IMR-90 (cell line): Measurements from ENCODE around the gene HES7. TPM values are rescaled to one million over a fixed set of nuclear protein-coding genes. Genes with fewer than 3 reads are reported as not detected.

Experiments
- ATAC-seq: fragments of 200-7000 bp; cut with Tn5 transposase; 2 replicates; pipeline ENCODE4 v1.9.1; 2020; ENCODE audit warnings: low read depth, mild to moderate bottlenecking, moderate library complexity
- BruUV-seq: library from RNA; stranded (reverse); fragments of 400-500 nt; replicated peaks from 2 replicates; lab custom pipeline; 2021; lab: Mats Ljungman, UMichigan
- CTCF ChIA-PET: fragments of 300-600 bp; formaldehyde crosslinking; extraction: SDS; loops from one replicate; lab custom pipeline; 2021; ENCODE audit warnings: antibody characterized with exemption; lab: Yijun Ruan, JAX
- POLR2A ChIA-PET: fragments of 300-600 bp; sonication (Branson Sonifier 250); formaldehyde crosslinking; loops from one replicate; lab custom pipeline; 2022; ENCODE audit warnings: antibody characterized with exemption; ENCODE audit not compliant: unreplicated experiment; lab: Charles Lee
- DNase-seq: peaks from one replicate; pipeline ENCODE4 v3.0.0; 2013
- H2AFZ ChIP-seq: replicated peaks from 2 replicates; pipeline ENCODE3; 2013; ENCODE audit warnings: low read length, mild to moderate bottlenecking; ENCODE audit not compliant: poor library complexity
- H2AK5ac ChIP-seq: 2 replicates; pipeline ENCODE4 v1.6.1; 2013; ENCODE audit warnings: low read depth, low read length, inconsistent platforms
- H2AK9ac ChIP-seq: replicated peaks from 2 replicates; pipeline ENCODE3; 2013; ENCODE audit warnings: mild to moderate bottlenecking, low read depth, low read length, moderate library complexity; ENCODE audit not compliant: poor library complexity
- H2BK120ac ChIP-seq: 2 replicates; pipeline ENCODE4 v1.6.1; 2013; ENCODE audit warnings: low read depth, low read length, inconsistent platforms
- H2BK15ac ChIP-seq: 3 replicates; pipeline ENCODE4 v1.6.1; 2013; ENCODE audit warnings: low read depth, low read length, inconsistent platforms
- H2BK20ac ChIP-seq: 2 replicates; pipeline ENCODE4 v1.6.1; 2013; ENCODE audit warnings: low read depth, mild to moderate bottlenecking, inconsistent platforms, low read length, moderate library complexity
- H2BK5ac ChIP-seq: 2 replicates; pipeline ENCODE4 v1.6.1; 2013; ENCODE audit warnings: mild to moderate bottlenecking, low read depth, low read length, inconsistent platforms; ENCODE audit not compliant: poor library complexity, severe bottlenecking
- H3K14ac ChIP-seq: replicated peaks from 2 replicates; pipeline ENCODE4 v1.6.1; 2013; ENCODE audit warnings: low read depth, low read length, inconsistent platforms
- H3K18ac ChIP-seq: 2 replicates; pipeline ENCODE4 v1.6.1; 2013; ENCODE audit warnings: low read depth, low read length, control low read depth
- H3K23ac ChIP-seq: 2 replicates; pipeline ENCODE4 v1.6.1; 2013; ENCODE audit warnings: low read depth, low read length, inconsistent platforms
- H3K27ac ChIP-seq: 2 replicates; pipeline ENCODE4 v1.5.1; 2013; ENCODE audit warnings: mild to moderate bottlenecking, control low read depth, low read length; ENCODE audit not compliant: insufficient read depth
- H3K27me3 ChIP-seq: 2 replicates; pipeline ENCODE4 v1.6.1; 2013; ENCODE audit warnings: low read length; ENCODE audit not compliant: control insufficient read depth, insufficient read depth
- H3K36me3 ChIP-seq: 2 replicates; pipeline ENCODE4 v1.6.1; 2013; ENCODE audit warnings: low read length, mixed read lengths; ENCODE audit not compliant: control insufficient read depth, insufficient read depth
- H3K4ac ChIP-seq: 2 replicates; pipeline ENCODE4 v1.6.1; 2013; ENCODE audit warnings: low read depth, low read length, inconsistent platforms
- H3K4me1 ChIP-seq: 2 replicates; pipeline ENCODE4 v1.6.1; 2013; ENCODE audit warnings: low read length, mixed read lengths; ENCODE audit not compliant: control insufficient read depth, insufficient read depth
- H3K4me2 ChIP-seq: 2 replicates; pipeline ENCODE4 v1.6.1; 2013; ENCODE audit warnings: low read depth, mild to moderate bottlenecking, control low read depth, low read length, moderate library complexity
- H3K4me3 ChIP-seq: 2 replicates; pipeline ENCODE4 v1.5.1; 2013; ENCODE audit warnings: low read depth, mild to moderate bottlenecking, control low read depth, low read length, moderate library complexity; ENCODE audit not compliant: insufficient read depth
- H3K56ac ChIP-seq: 2 replicates; pipeline ENCODE4 v1.6.1; 2013; ENCODE audit warnings: low read length, inconsistent platforms; ENCODE audit not compliant: insufficient read depth; ENCODE audit errors: extremely low read depth
- H3K79me1 ChIP-seq, 2 experiments: 2 replicates each; pipeline ENCODE4 v1.6.1; 2013; ENCODE audit warnings: low read length in 2 of 2, inconsistent platforms in 1 of 2, low read depth in 1 of 2
- H3K9ac ChIP-seq: 2 replicates; pipeline ENCODE4 v1.6.1; 2013; ENCODE audit warnings: low read depth, low read length, control low read depth
- H3K9me1 ChIP-seq: 2 replicates; pipeline ENCODE4 v1.6.1; 2013; ENCODE audit warnings: low read length, inconsistent platforms; ENCODE audit not compliant: insufficient read depth
- H3K9me3 ChIP-seq: 2 replicates; pipeline ENCODE4 v1.6.1; 2013; ENCODE audit warnings: low read length; ENCODE audit not compliant: control insufficient read depth, insufficient read depth
- H4K20me1 ChIP-seq: 2 replicates; pipeline ENCODE4 v1.6.1; 2013; ENCODE audit warnings: low read length, inconsistent platforms; ENCODE audit not compliant: insufficient read depth
- H4K5ac ChIP-seq: 2 replicates; pipeline ENCODE4 v1.6.1; 2013; ENCODE audit warnings: mild to moderate bottlenecking, low read depth, low read length, control low read depth
- H4K8ac ChIP-seq, 2 experiments: 2 replicates each; pipeline ENCODE4 v1.6.1; 2013; ENCODE audit warnings: low read depth in 2 of 2, low read length in 2 of 2, control low read depth in 1 of 2, inconsistent platforms in 1 of 2
- H4K91ac ChIP-seq: 2 replicates; pipeline ENCODE4 v1.6.1; 2013; ENCODE audit warnings: low read depth, low read length, inconsistent platforms; ENCODE audit not compliant: insufficient read depth
- BHLHE40 ChIP-seq: fragments of 150-350 bp; IDR thresholded peaks from 2 replicates; pipeline ENCODE4 v1.6.1; 2016; ENCODE audit warnings: mild to moderate bottlenecking, low read depth, low read length
- SMC3 ChIP-seq: fragments of 150-350 bp; IDR thresholded peaks from 2 replicates; pipeline ENCODE4 v1.6.1; 2016; ENCODE audit warnings: low read depth, mild to moderate bottlenecking, antibody characterized with exemption, low read length, moderate library complexity
- WGBS, 2 experiments: methylation state at CpG; one replicate each; pipeline versions ENCODE4 v1.1.5 to v1.1.7; 2013; ENCODE audit warnings: missing lambda C conversion rate in 2 of 2; ENCODE audit not compliant: insufficient read length in 1 of 2; ENCODE audit errors: extremely low coverage in 2 of 2; 5-methylcytosine and 5-hydroxymethylcytosine counted together
- dilution Hi-C: fragments of 300-500 bp; cut with HindIII; formaldehyde crosslinking; loops from one replicate; pipeline ENCODE4 v1.14.3; 2018; ENCODE audit warnings: low sequenced_read_pairs; ENCODE audit not compliant: unreplicated experiment
- in situ Hi-C: fragments of 300-500 bp; cut with MboI; formaldehyde crosslinking; loops from 3 replicates; pipeline ENCODE4 v1.14.3; 2019; ENCODE audit warnings: low sequenced_read_pairs, inconsistent platforms, mixed read lengths
- intact Hi-C: fragments of 100-400 bp; cut with micrococcal nuclease; formaldehyde crosslinking; loops from 2 replicates; pipeline ENCODE4 v1.10.0; 2022
- polyA plus RNA-seq, 3 experiments: library from polyadenylated mRNA; depleted of rRNA; stranded (reverse); fragments of >200 nt; gene quantifications; 2 replicates each; pipeline ENCODE4 v1.2.3, GENCODE V29; 2012; ENCODE audit warnings: low replicate concordance in 1 of 3
- total RNA-seq: library from RNA; depleted of rRNA; stranded (reverse); fragments of >200 nt; gene quantifications from 2 replicates; pipeline ENCODE4 v1.2.3, GENCODE V29; 2012
- TF ChIP-seq, protein P1 (sequence below): conservative IDR thresholded peaks from 2 replicates; pipeline ENCODE4 v1.5.1; 2012; ENCODE audit warnings: mild to moderate bottlenecking, low read depth, low read length, improper control_type of control experiment

HES7 gene
- total and polyA plus RNA-seq, 2 of the 4 experiments (the other 2 are of a cell fraction): 0.43 TPM; not detected in 1

DNA sequence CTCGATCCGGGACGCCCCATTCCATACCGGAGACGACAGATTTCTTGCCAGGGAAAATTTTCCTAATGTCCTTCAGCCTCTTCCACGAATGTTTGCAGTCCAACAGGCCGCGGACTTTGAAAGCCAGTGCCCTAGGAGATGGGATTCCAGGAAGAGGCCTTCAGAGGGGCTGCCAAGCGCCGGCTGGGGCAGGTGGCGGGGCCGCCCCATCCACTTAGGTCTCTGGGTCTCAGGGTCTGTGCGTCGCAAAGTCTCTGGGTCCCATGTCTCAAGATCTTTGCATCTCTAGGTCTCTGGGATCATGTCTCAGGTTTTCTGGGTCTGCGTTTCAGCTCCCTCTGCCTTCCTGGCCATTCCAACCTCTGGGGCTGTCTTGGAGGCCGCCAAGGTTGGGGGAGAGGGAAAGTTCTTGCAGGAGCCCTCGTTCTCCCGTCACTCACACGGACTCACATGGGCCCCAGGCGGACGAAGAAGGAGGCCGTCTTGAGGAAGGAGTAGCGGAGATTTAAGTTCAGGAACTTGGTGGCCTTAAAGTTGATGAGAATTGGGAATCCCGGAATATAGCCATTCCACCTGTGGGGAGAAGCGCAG lies 43.6 kb downstream of the HES7 start:
- in situ Hi-C loops: loop anchor here (25.0 kb wide), 2 partner anchors 232 to 682 kb away; partner anchors contain the start of genes ARHGEF15 and SPDYE4
- POLR2A ChIA-PET: no interaction called here
- no peak overlapping the region for H3K9ac ChIP-seq
- dilution Hi-C loops: no loop called here
- no peaks in the 10 kb centered on the region for H4K20me1 ChIP-seq
- H3K4me3 ChIP-seq: peak overlapping the region; percentile 24; the same call in 1 of the 2 replicates
- no TSS peak for BruUV-seq
- no peak overlapping the region for H3K56ac ChIP-seq
- H2AK5ac ChIP-seq: no peak overlapping the region
- CTCF ChIA-PET: interaction anchor here (0.6 to 1.0 kb wide), 2 partner anchors 39 to 218 kb away, joined by 3 read pairs; no protein-coding TSS in a partner anchor
- no peaks in the 10 kb centered on the region for H3K9me1 ChIP-seq
- intact Hi-C loops: loop anchor here (1.0 to 5.0 kb wide), 2 partner anchors 38 to 77 kb away; partner anchors contain the start of gene ALOXE3
- H2AK9ac ChIP-seq: no peak overlapping the region
- H3K23ac ChIP-seq: no peak overlapping the region
- peak; percentile 38; the same call in 1 of the 2 replicates for ATAC-seq
- H3K18ac ChIP-seq: no peak overlapping the region
- H2BK15ac ChIP-seq: no peak overlapping the region
- DNase-seq: no peak
- no peak overlapping the region for H4K8ac ChIP-seq
- peak overlapping the region; percentile 65 for H3K4me2 ChIP-seq
- H2BK20ac ChIP-seq: no peak overlapping the region
- H4K91ac ChIP-seq: no peak overlapping the region
- no peak overlapping the region for H3K27ac ChIP-seq
- no peak overlapping the region for H2BK5ac ChIP-seq
- TF ChIP-seq BHLHE40 (no peak), SMC3 (no peak)
- TF ChIP-seq, protein P1, sequence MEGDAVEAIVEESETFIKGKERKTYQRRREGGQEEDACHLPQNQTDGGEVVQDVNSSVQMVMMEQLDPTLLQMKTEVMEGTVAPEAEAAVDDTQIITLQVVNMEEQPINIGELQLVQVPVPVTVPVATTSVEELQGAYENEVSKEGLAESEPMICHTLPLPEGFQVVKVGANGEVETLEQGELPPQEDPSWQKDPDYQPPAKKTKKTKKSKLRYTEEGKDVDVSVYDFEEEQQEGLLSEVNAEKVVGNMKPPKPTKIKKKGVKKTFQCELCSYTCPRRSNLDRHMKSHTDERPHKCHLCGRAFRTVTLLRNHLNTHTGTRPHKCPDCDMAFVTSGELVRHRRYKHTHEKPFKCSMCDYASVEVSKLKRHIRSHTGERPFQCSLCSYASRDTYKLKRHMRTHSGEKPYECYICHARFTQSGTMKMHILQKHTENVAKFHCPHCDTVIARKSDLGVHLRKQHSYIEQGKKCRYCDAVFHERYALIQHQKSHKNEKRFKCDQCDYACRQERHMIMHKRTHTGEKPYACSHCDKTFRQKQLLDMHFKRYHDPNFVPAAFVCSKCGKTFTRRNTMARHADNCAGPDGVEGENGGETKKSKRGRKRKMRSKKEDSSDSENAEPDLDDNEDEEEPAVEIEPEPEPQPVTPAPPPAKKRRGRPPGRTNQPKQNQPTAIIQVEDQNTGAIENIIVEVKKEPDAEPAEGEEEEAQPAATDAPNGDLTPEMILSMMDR: no peak
- H3K4me1 ChIP-seq: 0 out of 2 replicates have a peak, but pooled peaks cover 1% of the 10 kb centered on the region
- H4K5ac ChIP-seq: no peak overlapping the region
- 16% methylated on average over 8 of the region's 25 CpGs; no CpG with 5 or more reads in 1 of the 2 experiments for WGBS, 2 experiments
- no peak overlapping the region for H3K14ac ChIP-seq
- H3K79me1 ChIP-seq: no peaks in the 10 kb centered on the region
- H3K36me3 ChIP-seq: no peaks in the 10 kb centered on the region
- H2AFZ ChIP-seq: peak overlapping the region; percentile 92
- no peak overlapping the region for H2BK120ac ChIP-seq
- H3K4ac ChIP-seq: no peak overlapping the region
- H3K9me3 ChIP-seq: no peaks in the 10 kb centered on the region
- H3K27me3 ChIP-seq: peaks cover 61% of the 10 kb centered on the region
